Measurements from ENCODE around the gene ASIC3. TPM values are rescaled to one million over a fixed set of nuclear protein-coding genes. Genes with fewer than 3 reads are reported as not detected.

ASIC3 gene
- total RNA-seq, 6 experiments from 2014 or later: 0.09 to 0.76 (median 0.31) TPM

DNA sequence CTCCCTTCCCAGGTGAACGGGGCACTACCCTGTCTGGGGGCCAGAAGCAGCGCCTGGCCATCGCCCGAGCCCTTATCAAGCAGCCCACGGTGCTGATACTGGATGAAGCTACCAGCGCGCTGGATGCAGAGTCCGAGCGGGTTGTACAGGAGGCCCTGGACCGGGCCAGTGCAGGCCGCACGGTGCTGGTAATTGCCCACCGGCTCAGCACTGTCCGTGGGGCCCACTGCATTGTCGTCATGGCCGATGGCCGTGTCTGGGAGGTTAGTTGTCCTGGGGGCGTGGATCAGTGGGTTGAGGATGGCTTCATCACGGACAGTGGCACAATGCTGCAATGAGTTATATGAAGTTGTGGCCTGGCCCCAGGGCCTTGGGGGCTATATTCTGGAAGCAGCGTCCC, 4.4 kb upstream of the ASIC3 start:
- Mint-ChIP-seq H3K27me3 (ENCODE audit: insufficient read depth) (peaks cover 2% of the 10 kb centered on the region), H3K36me3 (ENCODE audit: low read depth) (no peaks in the 10 kb centered on the region), H3K27ac (no peak overlapping the region), H3K4me3 (no peak overlapping the region), H3K9me3 (no peaks in the 10 kb centered on the region), H3K4me1 (ENCODE audit: low read depth) (peaks cover 27% of the 10 kb centered on the region)
- no peak for DNase-seq
- TF ChIP-seq CTCF (IDR thresholded peaks at IDR 0.05): no peak

DNA sequence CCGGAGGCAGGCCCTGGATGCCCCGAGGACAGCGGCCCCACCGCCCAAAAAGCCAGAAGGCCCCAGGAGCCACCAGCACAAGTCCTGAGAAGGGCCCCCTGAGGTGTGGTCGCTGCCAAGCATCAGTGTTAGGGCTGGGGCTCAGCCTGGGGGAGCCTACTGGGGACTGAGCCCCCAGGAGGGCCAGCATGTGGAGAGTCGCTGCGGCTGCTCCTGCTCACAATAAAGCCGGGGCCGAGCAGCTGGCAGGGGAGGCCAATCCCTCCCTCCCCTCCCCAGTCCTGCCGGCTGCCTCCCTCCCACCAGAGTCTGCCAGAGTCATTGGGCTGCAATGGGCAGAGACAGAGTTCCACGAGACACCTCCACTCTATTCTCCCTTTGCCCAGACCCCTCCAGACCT, 3.1 kb upstream of the ASIC3 start:
- Mint-ChIP-seq H3K27me3 (ENCODE audit: insufficient read depth) (peaks cover 2% of the 10 kb centered on the region), H3K4me3 (no peak overlapping the region), H3K36me3 (ENCODE audit: low read depth) (no peaks in the 10 kb centered on the region), H3K27ac (no peak overlapping the region), H3K9me3 (no peaks in the 10 kb centered on the region), H3K4me1 (ENCODE audit: low read depth) (peaks cover 14% of the 10 kb centered on the region)
- TF ChIP-seq CTCF (IDR thresholded peaks at IDR 0.05): no peak
- no peak for DNase-seq

GRCh38 chr7:151045967-151046366, 2.4 kb upstream of the ASIC3 start:
- Mint-ChIP-seq H3K4me3 (no peak overlapping the region), H3K27ac (no peak overlapping the region), H3K9me3 (no peaks in the 10 kb centered on the region), H3K4me1 (ENCODE audit: low read depth) (peaks cover 14% of the 10 kb centered on the region), H3K27me3 (ENCODE audit: insufficient read depth) (peaks cover 2% of the 10 kb centered on the region), H3K36me3 (ENCODE audit: low read depth) (no peaks in the 10 kb centered on the region)
- TF ChIP-seq CTCF (IDR thresholded peaks at IDR 0.05): no peak
- no peak for DNase-seq

GRCh38 chr7:151046603-151047573, 1.4 kb upstream of the ASIC3 start:
- Mint-ChIP-seq H3K9me3 (no peaks in the 10 kb centered on the region), H3K36me3 (ENCODE audit: low read depth) (no peaks in the 10 kb centered on the region), H3K4me3 (no peak overlapping the region), H3K27ac (peak overlapping the region; percentile 51), H3K27me3 (ENCODE audit: insufficient read depth) (peaks cover 2% of the 10 kb centered on the region), H3K4me1 (ENCODE audit: low read depth) (peaks cover 14% of the 10 kb centered on the region)
- TF ChIP-seq CTCF (IDR thresholded peaks at IDR 0.05): no peak
- peak; percentile 48 for DNase-seq

DNA sequence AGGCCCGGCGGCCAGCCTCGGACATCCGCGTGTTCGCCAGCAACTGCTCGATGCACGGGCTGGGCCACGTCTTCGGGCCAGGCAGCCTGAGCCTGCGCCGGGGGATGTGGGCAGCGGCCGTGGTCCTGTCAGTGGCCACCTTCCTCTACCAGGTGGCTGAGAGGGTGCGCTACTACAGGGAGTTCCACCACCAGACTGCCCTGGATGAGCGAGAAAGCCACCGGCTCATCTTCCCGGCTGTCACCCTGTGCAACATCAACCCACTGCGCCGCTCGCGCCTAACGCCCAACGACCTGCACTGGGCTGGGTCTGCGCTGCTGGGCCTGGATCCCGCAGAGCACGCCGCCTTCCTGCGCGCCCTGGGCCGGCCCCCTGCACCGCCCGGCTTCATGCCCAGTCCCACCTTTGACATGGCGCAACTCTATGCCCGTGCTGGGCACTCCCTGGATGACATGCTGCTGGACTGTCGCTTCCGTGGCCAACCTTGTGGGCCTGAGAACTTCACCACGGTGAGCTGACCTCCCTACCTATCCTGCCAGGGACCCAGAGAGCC, 656 bp downstream of the ASIC3 start:
- no peak overlapping the region for H3K4me3 Mint-ChIP-seq
- peaks cover 2% of the 10 kb centered on the region for H3K27me3 Mint-ChIP-seq (ENCODE audit: insufficient read depth)
- H3K9me3 Mint-ChIP-seq: no peaks in the 10 kb centered on the region
- no peak for DNase-seq
- no peak overlapping the region for H3K27ac Mint-ChIP-seq
- H3K36me3 Mint-ChIP-seq (ENCODE audit: low read depth): no peaks in the 10 kb centered on the region; the same call in 1 of the 2 replicates
- TF ChIP-seq CTCF (IDR thresholded peaks at IDR 0.05): no peak
- H3K4me1 Mint-ChIP-seq (ENCODE audit: low read depth): peaks cover 14% of the 10 kb centered on the region
